Erythroblast (primary cell): ENCODE data around the gene UGT2B28.
"Not testable (repeated sequence)": the region's sequence is repeated elsewhere in the genome, so short reads cannot be mapped to it uniquely, and the experiment has no call there.

Experiments
- DNase-seq, 2 experiments: peaks; one replicate each; lab custom pipeline; 2025; lab: John Stamatoyannopoulos, UW
- GATA1 ChIP-seq: IDR thresholded peaks from 2 replicates; pipeline ENCODE4 v1.6.1; 2011; ENCODE audit warnings: low read depth, mild to moderate bottlenecking, control low read depth, low read length, moderate library complexity
- POLR2A ChIP-seq: IDR thresholded peaks from 2 replicates; pipeline ENCODE4 v1.6.1; 2011; ENCODE audit warnings: mild to moderate bottlenecking, low read length

The UGT2B28 gene

GRCh38 chr4:69280081-69280480 lies at the start of gene UGT2B28:
Gene UGT2B28, plus strand, starts transcription at chr4:69280475. Its CDS starts 26 bp downstream, at chr4:69280501.
- DNase-seq = not testable (repeated sequence)

- DNase-seq = no peak
- TF ChIP-seq GATA1 (no peak), POLR2A (no peak)
These were observed 41.2 kb upstream of the UGT2B28 start for GRCh38 chr4:69239092-69239491.

- TF ChIP-seq POLR2A = no peak
- peak; percentile 52 for TF ChIP-seq GATA1
- DNase-seq = peak; percentile 69 to 92
These were observed 40.6 kb upstream of the UGT2B28 start for GRCh38 chr4:69239557-69240168.

- DNase-seq = peak; percentile 14 to 55
These were observed 39.5 kb upstream of the UGT2B28 start for GRCh38 chr4:69240787-69241186.

- peak in 1 of 2 experiments; percentile 6 for DNase-seq
These were observed 38.5 kb upstream of the UGT2B28 start for GRCh38 chr4:69241746-69242145.

- peak; percentile 3 to 17 for DNase-seq
These were observed 37.6 kb upstream of the UGT2B28 start for GRCh38 chr4:69242562-69243240.

- not testable (repeated sequence) for DNase-seq
These were observed 29.4 kb upstream of the UGT2B28 start for GRCh38 chr4:69250884-69251283.

- DNase-seq = not testable (repeated sequence)
These were observed 27.0 kb upstream of the UGT2B28 start for GRCh38 chr4:69253147-69253772.

GRCh38 chr4:69268612-69269011 lies 11.7 kb upstream of the UGT2B28 start:
- not testable (repeated sequence) for DNase-seq

GRCh38 chr4:69296356-69296755 lies 16.1 kb downstream of the UGT2B28 start:
- DNase-seq = peak in 1 of 2 experiments; percentile 17

- peak; percentile 36 to 80 for DNase-seq
These were observed 28.3 kb downstream of the UGT2B28 start for GRCh38 chr4:69308426-69309033.

- DNase-seq = peak; percentile 53 to 86
These were observed 29.3 kb downstream of the UGT2B28 start for GRCh38 chr4:69309549-69310076.

GRCh38 chr4:69310262-69310661 lies 30.0 kb downstream of the UGT2B28 start:
- not testable (repeated sequence) for DNase-seq

- peak; percentile 73 to 76 for DNase-seq
These were observed 37.5 kb downstream of the UGT2B28 start for GRCh38 chr4:69317669-69318298.

GRCh38 chr4:69321153-69321729 lies 41.0 kb downstream of the UGT2B28 start:
- DNase-seq = peak; percentile 36
- TF ChIP-seq GATA1 = no peak
- TF ChIP-seq POLR2A = no peak
